SH-SY5Y (cell line): Measurements from ENCODE around the gene CBX6.

Experiments
- GATA2 ChIP-seq: IDR thresholded peaks from 2 replicates; pipeline ENCODE4 v1.6.1; 2011; ENCODE audit warnings: mild to moderate bottlenecking, low read depth, low read length
- GATA3 ChIP-seq: IDR thresholded peaks from 2 replicates; pipeline ENCODE4 v1.6.1; 2011; ENCODE audit warnings: low read depth, mild to moderate bottlenecking, low read length, moderate library complexity

GRCh38 chr22:38826386-38826785 is 45.6 kb downstream of the CBX6 start:
- TF ChIP-seq GATA2 (no peak), GATA3 (no peak)
